PFSK-1 (cell line): ENCODE results near the gene GMPR.

Source experiments
- POLR2AphosphoS5 ChIP-seq: IDR thresholded peaks from 2 replicates; pipeline ENCODE4 v1.6.1; 2012; ENCODE audit warnings: low read depth, mild to moderate bottlenecking, control low read depth, low read length, moderate library complexity
- SIN3A ChIP-seq: IDR thresholded peaks from 2 replicates; pipeline ENCODE4 v1.6.1; 2012; ENCODE audit warnings: mild to moderate bottlenecking, low read length, moderate library complexity, borderline replicate concordance; ENCODE audit not compliant: insufficient read depth

DNA sequence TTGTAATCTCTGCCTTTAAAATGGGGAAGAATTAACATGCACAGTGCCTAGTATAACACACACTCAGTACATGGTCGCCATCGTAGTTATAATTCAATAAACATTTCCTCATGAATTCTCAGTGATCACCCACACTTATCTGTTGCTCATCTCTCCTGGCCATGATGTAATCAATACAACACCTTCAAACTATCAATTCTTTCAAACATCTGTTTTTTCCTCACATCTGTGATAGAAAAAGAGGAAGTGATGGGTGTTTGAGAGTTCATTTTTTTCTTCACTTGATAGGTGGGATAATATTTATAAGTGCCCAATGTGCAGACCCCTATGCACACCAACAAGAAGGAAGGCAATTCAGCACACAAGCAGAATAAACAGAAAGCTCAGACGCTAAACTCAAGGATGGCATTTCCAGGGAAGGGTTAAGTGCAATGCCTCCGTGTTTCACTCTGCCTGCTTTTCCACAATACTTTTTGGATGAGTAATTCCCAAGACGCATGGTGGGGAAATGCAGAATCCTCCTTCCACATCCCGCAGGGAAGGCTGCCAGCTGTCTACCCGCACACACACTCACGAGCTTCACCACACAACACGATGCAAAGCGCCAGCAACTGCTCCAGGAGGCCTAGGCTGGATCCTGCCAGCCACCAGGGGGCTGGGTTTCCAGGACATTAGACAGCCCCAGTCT is 100.3 kb downstream of the GMPR start:
- TF ChIP-seq POLR2AphosphoS5 (no peak), SIN3A (0 out of 2 replicates have a peak, but pooled peaks have one; percentile 57)
